Middle frontal gyrus (tissue), 1 donor: Measurements from ENCODE around the gene DPEP3.
"Not testable (repeated sequence)": the region's sequence is repeated elsewhere in the genome, so short reads cannot be mapped to it uniquely, and the experiment has no call there.

Experiments
- DNase-seq: peaks from one replicate; pipeline ENCODE4 v3.0.0-alpha.2; 2015; ENCODE audit warnings: low spot score; ENCODE audit errors: extremely low spot score

DPEP3 gene

GRCh38 chr16:67994040-67994408 lies 13.7 kb upstream of the DPEP3 start:
- not testable (repeated sequence) for DNase-seq

- DNase-seq = no peak
Measured at GRCh38 chr16:67993207-67994039, 13.1 kb upstream of the DPEP3 start.

GRCh38 chr16:67992661-67993206 lies 12.4 kb upstream of the DPEP3 start:
- DNase-seq = no peak

GRCh38 chr16:67990018-67990386 lies 9.7 kb upstream of the DPEP3 start:
- DNase-seq = no peak

GRCh38 chr16:67989322-67990017 lies 9.2 kb upstream of the DPEP3 start:
- no peak for DNase-seq

- no peak for DNase-seq
Measured at GRCh38 chr16:67988675-67989074, 8.4 kb upstream of the DPEP3 start.

- DNase-seq = no peak
Measured at GRCh38 chr16:67987460-67988160, 7.3 kb upstream of the DPEP3 start.

GRCh38 chr16:67986949-67987348 lies 6.7 kb upstream of the DPEP3 start:
- no peak for DNase-seq

GRCh38 chr16:67982011-67982696 lies 1.9 kb upstream of the DPEP3 start:
- no peak for DNase-seq

- no peak for DNase-seq
Measured at GRCh38 chr16:67977469-67978227, 2.7 kb downstream of the DPEP3 start.

- DNase-seq = no peak
Measured at GRCh38 chr16:67977005-67977404, 3.3 kb downstream of the DPEP3 start.

GRCh38 chr16:67976205-67976604 lies 4.1 kb downstream of the DPEP3 start:
- no peak for DNase-seq

- DNase-seq = no peak
Measured at GRCh38 chr16:67975321-67976105, 4.8 kb downstream of the DPEP3 start.

GRCh38 chr16:67972285-67972684 lies 8.0 kb downstream of the DPEP3 start:
- DNase-seq = not testable (repeated sequence)

- no peak for DNase-seq
Measured at GRCh38 chr16:67971111-67971510, 9.2 kb downstream of the DPEP3 start.

- DNase-seq = no peak
Measured at GRCh38 chr16:67969254-67970039, 10.9 kb downstream of the DPEP3 start.

- peak; percentile 5 for DNase-seq
Measured at GRCh38 chr16:67968400-67969253, 11.7 kb downstream of the DPEP3 start, which contains the start of gene SLC12A4. TSS of gene SLC12A4 (minus strand) at chr16:67968637. CDS start at chr16:67968553, 84 bp downstream.

- no peak for DNase-seq
Measured at GRCh38 chr16:67967958-67968399, 12.3 kb downstream of the DPEP3 start.
